HEK293T (cell line): ENCODE measurements around the gene P4HA1.
A peak's percentile ranks its signal among the peaks of the same experiment; 100 is the strongest.

Experiments used
- CTCF ChIA-PET: fragments of 350-600 bp; formaldehyde crosslinking; extraction: SDS; loops from one replicate; lab custom pipeline; 2021; ENCODE audit warnings: antibody characterized with exemption, inconsistent platforms; lab: Yijun Ruan, JAX
- POLR2A ChIA-PET: fragments of 350-600 bp; formaldehyde crosslinking; extraction: SDS; loops from one replicate; lab custom pipeline; 2020; ENCODE audit warnings: antibody characterized with exemption, inconsistent platforms; lab: Yijun Ruan, JAX
- DNase-seq: peaks from one replicate; pipeline ENCODE4 v3.0.0; 2012; ENCODE audit warnings: mixed read lengths; ENCODE audit errors: extremely low spot score
- ARNT ChIP-seq: fragments of 450-650 bp; IDR thresholded peaks from 2 replicates; pipeline ENCODE4 v1.6.1; 2017; ENCODE audit warnings: mild to moderate bottlenecking
- BHLHE40 ChIP-seq: fragments of 450-650 bp; IDR thresholded peaks from 2 replicates; pipeline ENCODE4 v1.6.1; 2016; ENCODE audit warnings: mild to moderate bottlenecking, moderate library complexity, borderline replicate concordance
- CTBP1 ChIP-seq: fragments of 450-650 bp; IDR thresholded peaks from 2 replicates; pipeline ENCODE4 v1.6.1; 2016; ENCODE audit warnings: borderline replicate concordance
- ELF4 ChIP-seq: fragments of 450-650 bp; IDR thresholded peaks from 2 replicates; pipeline ENCODE4 v1.6.1; 2017; ENCODE audit warnings: antibody characterized with exemption
- FOXA1 ChIP-seq: fragments of 450-650 bp; IDR thresholded peaks from 2 replicates; pipeline ENCODE4 v1.6.1; 2016; ENCODE audit warnings: mild to moderate bottlenecking
- FOXK2 ChIP-seq: fragments of 450-650 bp; IDR thresholded peaks from 2 replicates; pipeline ENCODE4 v1.6.1; 2016; ENCODE audit warnings: mild to moderate bottlenecking
- FOXM1 ChIP-seq: fragments of 450-650 bp; IDR thresholded peaks from 2 replicates; pipeline ENCODE4 v1.6.1; 2017; ENCODE audit warnings: mild to moderate bottlenecking, borderline replicate concordance
- HDGF ChIP-seq: fragments of 450-650 bp; IDR thresholded peaks from 2 replicates; pipeline ENCODE4 v1.6.1; 2017; ENCODE audit warnings: antibody characterized with exemption, borderline replicate concordance
- L3MBTL2 ChIP-seq: fragments of 450-650 bp; conservative IDR thresholded peaks from 2 replicates; pipeline ENCODE4 v1.6.1; 2016; ENCODE audit warnings: mild to moderate bottlenecking
- LEF1 ChIP-seq: fragments of 450-650 bp; IDR thresholded peaks from 2 replicates; pipeline ENCODE4 v1.6.1; 2017; ENCODE audit warnings: mild to moderate bottlenecking, borderline replicate concordance
- NFRKB ChIP-seq: fragments of 450-650 bp; IDR thresholded peaks from 2 replicates; pipeline ENCODE4 v1.6.1; 2016; ENCODE audit warnings: mild to moderate bottlenecking, moderate library complexity
- PKNOX1 ChIP-seq: fragments of 450-650 bp; IDR thresholded peaks from 2 replicates; pipeline ENCODE4 v1.6.1; 2016
- SP1 ChIP-seq: fragments of 450-650 bp; IDR thresholded peaks from 2 replicates; pipeline ENCODE4 v1.6.1; 2017
- SUZ12 ChIP-seq: fragments of 450-650 bp; IDR thresholded peaks from 2 replicates; pipeline ENCODE4 v1.6.1; 2016; ENCODE audit warnings: mild to moderate bottlenecking
- TARDBP ChIP-seq: fragments of 450-650 bp; IDR thresholded peaks from 2 replicates; pipeline ENCODE4 v1.6.1; 2016
- ZNF384 ChIP-seq: fragments of 450-650 bp; IDR thresholded peaks from 2 replicates; pipeline ENCODE4 v1.6.1; 2016

The P4HA1 gene

GRCh38 chr10:73060738-73061635 lies 35.7 kb downstream of the P4HA1 start:
- ChIA-PET POLR2A (no interaction called here), CTCF (interaction anchor here (0.6 to 0.9 kb wide), 7 partner anchors 10 to 611 kb away, joined by 3 to 8 read pairs (median 3); no protein-coding TSS in a partner anchor)
- no peak for TF ChIP-seq FOXA1
- TF ChIP-seq LEF1, result no peak
- no peak for TF ChIP-seq FOXM1
- peak; percentile 90 for TF ChIP-seq PKNOX1
- TF ChIP-seq SP1, result no peak
- peak; percentile 46 for DNase-seq

- TF ChIP-seq HDGF, result no peak
- TF ChIP-seq LEF1, result no peak
- TF ChIP-seq SP1, result no peak
- TF ChIP-seq NFRKB, result no peak
- TF ChIP-seq TARDBP, result no peak
- no peak for TF ChIP-seq CTBP1
- no peak for TF ChIP-seq ELF4
- no peak for TF ChIP-seq FOXA1
- no peak for TF ChIP-seq SUZ12
- TF ChIP-seq FOXK2, result no peak
- no peak for TF ChIP-seq L3MBTL2
- no peak for TF ChIP-seq PKNOX1
- no peak for TF ChIP-seq ARNT
- TF ChIP-seq ZNF384, result no peak
- no peak for TF ChIP-seq FOXM1
- TF ChIP-seq BHLHE40, result no peak
- ChIA-PET POLR2A (no interaction called here), CTCF (no interaction called here)
- DNase-seq, result no peak
Observed at GRCh38 chr10:73060173-73060572, 36.5 kb downstream of the P4HA1 start.

- TF ChIP-seq LEF1, result no peak
- TF ChIP-seq PKNOX1, result no peak; the same call in 1 of the 2 replicates
- no peak for TF ChIP-seq FOXA1
- TF ChIP-seq TARDBP, result no peak
- TF ChIP-seq ZNF384, result no peak
- no peak for TF ChIP-seq FOXM1
- no peak for TF ChIP-seq CTBP1
- no peak for TF ChIP-seq L3MBTL2
- no peak for DNase-seq
- CTCF ChIA-PET, result interaction anchor here (0.5 kb wide), 1 partner anchor 718 kb away, joined by 3 read pairs; no protein-coding TSS in a partner anchor
- POLR2A ChIA-PET, result no interaction called here
Observed at GRCh38 chr10:73058057-73058591, 38.5 kb downstream of the P4HA1 start.

GRCh38 chr10:73054286-73054685 lies 42.4 kb downstream of the P4HA1 start:
- no peak for DNase-seq
- TF ChIP-seq NFRKB, result no peak
- TF ChIP-seq CTBP1, result no peak
- TF ChIP-seq FOXA1, result no peak
- no peak for TF ChIP-seq SP1
- no peak for TF ChIP-seq ELF4
- no peak for TF ChIP-seq HDGF
- TF ChIP-seq FOXM1, result no peak
- no peak for TF ChIP-seq L3MBTL2
- no peak for TF ChIP-seq ARNT
- TF ChIP-seq TARDBP, result no peak
- TF ChIP-seq ZNF384, result no peak
- no peak for TF ChIP-seq LEF1
- no peak for TF ChIP-seq BHLHE40
- TF ChIP-seq SUZ12, result no peak
- POLR2A ChIA-PET, result no interaction called here
- CTCF ChIA-PET, result no interaction called here

- TF ChIP-seq ELF4 (no peak), FOXM1 (no peak), BHLHE40 (no peak), SP1 (no peak), LEF1 (no peak), FOXA1 (no peak), NFRKB (no peak), CTBP1 (no peak), SUZ12 (no peak), FOXK2 (no peak)
- ChIA-PET POLR2A (interaction anchor here (0.9 kb wide), 1 partner anchor 193 kb away, joined by 3 read pairs; no protein-coding TSS in a partner anchor), CTCF (no interaction called here)
- DNase-seq, result no peak
Observed at GRCh38 chr10:73053275-73053674, 43.4 kb downstream of the P4HA1 start.
